H1 (cell line): Measurements from ENCODE around the gene AIFM3. TPM values are rescaled to one million over a fixed set of nuclear protein-coding genes. Genes with fewer than 3 reads are reported as not detected.

Experiments used
- ASH2L ChIP-seq: fragments of 200-600, 300-600 bp; sonication (generic); IDR thresholded peaks from one replicate; pipeline ENCODE4 v1.7.1; 2017; ENCODE audit warnings: low read length
- ATF3 ChIP-seq: IDR thresholded peaks from 2 replicates; pipeline ENCODE4 v1.6.1; 2011; ENCODE audit warnings: low read depth, mild to moderate bottlenecking, low read length; ENCODE audit not compliant: insufficient read depth
- BACH1 ChIP-seq: IDR thresholded peaks from 2 replicates; pipeline ENCODE4 v1.6.1; 2012; ENCODE audit warnings: low read length, improper control_type of control experiment
- BRCA1 ChIP-seq: IDR thresholded peaks from 2 replicates; pipeline ENCODE4 v1.6.1; 2012; ENCODE audit warnings: low read depth, low read length, improper control_type of control experiment
- CHD1 ChIP-seq: IDR thresholded peaks from 2 replicates; pipeline ENCODE4 v1.6.1; 2012; ENCODE audit warnings: low read depth, low read length, improper control_type of control experiment
- CTCF ChIP-seq, 3 experiments: IDR thresholded peaks; 1 replicate in 2 of 3; 2 replicates in 1 of 3; pipeline versions ENCODE4 v1.5.1 to v1.6.1; 2011; ENCODE audit warnings: low read length in 3 of 3, mild to moderate bottlenecking in 3 of 3, inconsistent platforms in 2 of 3, low read depth in 1 of 3, moderate library complexity in 1 of 3; ENCODE audit not compliant: insufficient read depth in 1 of 3; ENCODE audit errors: control extremely low read depth in 1 of 3
- JUN ChIP-seq: IDR thresholded peaks from 2 replicates; pipeline ENCODE4 v1.6.1; 2011; ENCODE audit warnings: low read depth, mild to moderate bottlenecking, improper control_type of control experiment, low read length
- JUND ChIP-seq: IDR thresholded peaks from 2 replicates; pipeline ENCODE4 v1.6.1; 2011; ENCODE audit warnings: mild to moderate bottlenecking, improper control_type of control experiment, low read length
- KDM1A ChIP-seq: fragments of 200-600, 300-600 bp; sonication (generic); IDR thresholded peaks from 2 replicates; pipeline ENCODE4 v1.7.1; 2016; ENCODE audit warnings: mild to moderate bottlenecking, low read length, borderline replicate concordance
- KDM5A ChIP-seq: fragments of 200-600 bp; IDR thresholded peaks from 2 replicates; pipeline ENCODE4 v1.7.1; 2012; ENCODE audit warnings: mild to moderate bottlenecking, low read length, inconsistent platforms, mixed read lengths
- MAFK ChIP-seq: IDR thresholded peaks from 2 replicates; pipeline ENCODE4 v1.6.1; 2012; ENCODE audit warnings: low read depth, mild to moderate bottlenecking, improper control_type of control experiment, low read length
- POLR2A ChIP-seq, 2 experiments: IDR thresholded peaks; 1 replicate in 1 of 2; 2 replicates in 1 of 2; pipeline ENCODE4 v1.6.1; 2011; ENCODE audit warnings: low read depth in 2 of 2, low read length in 2 of 2, mild to moderate bottlenecking in 2 of 2; ENCODE audit errors: control extremely low read depth in 1 of 2
- POLR2AphosphoS5 ChIP-seq: IDR thresholded peaks from 2 replicates; pipeline ENCODE4 v1.6.1; 2011; ENCODE audit warnings: low read depth, low read length
- RFX5 ChIP-seq: IDR thresholded peaks from 2 replicates; pipeline ENCODE4 v1.6.1; 2011; ENCODE audit warnings: low read depth, low read length, improper control_type of control experiment, borderline replicate concordance
- RNF2 ChIP-seq: fragments of 200-900, 300-1000 bp; sonication (generic); IDR thresholded peaks from 2 replicates; pipeline ENCODE4 v1.7.1; 2016; ENCODE audit warnings: borderline replicate concordance, low read depth, mild to moderate bottlenecking, antibody characterized with exemption, low read length; ENCODE audit not compliant: poor library complexity, severe bottlenecking; ENCODE audit errors: missing control alignments
- TAF7 ChIP-seq: optimal IDR thresholded peaks from 2 replicates; pipeline ENCODE3; 2011; ENCODE audit warnings: low read depth, mild to moderate bottlenecking, inconsistent platforms, low read length, moderate library complexity, borderline replicate concordance
- ZNF274 ChIP-seq: IDR thresholded peaks from 2 replicates; pipeline ENCODE4 v1.7.0; 2012; ENCODE audit warnings: low read length, borderline replicate concordance; ENCODE audit errors: extremely low read depth
- polyA plus RNA-seq, 7 experiments: library from polyadenylated mRNA; depleted of rRNA in 3 of 7; stranded (reverse) in 5 of 7; unstranded in 2 of 7; fragments of >200 nt in 5 of 7; fragments of 200-250 nt in 2 of 7; gene quantifications; 1 replicate in 5 of 7; 2 replicates in 1 of 7; 4 replicates in 1 of 7; pipeline versions ENCODE4 v1.2.1 to v1.2.3, GENCODE V29; 2011 to 2013; ENCODE audit warnings: missing spikeins in 2 of 7, mixed read lengths in 2 of 7
- total RNA-seq: library from RNA; stranded (reverse); fragmentation: NEBNext Ultra II Directional; extraction: Animal tissue kit (Norgen Biotek cat#: 25700); gene quantifications from 2 replicates; pipeline ENCODE4 v1.2.1, GENCODE V29; 2021
- TF ChIP-seq, protein P1 (sequence below): IDR thresholded peaks from 2 replicates; pipeline ENCODE4 v1.6.1; 2012; ENCODE audit warnings: low read length, inconsistent platforms
- TF ChIP-seq, protein P2 (sequence below): IDR thresholded peaks from 2 replicates; pipeline ENCODE4 v1.6.1; 2012; ENCODE audit warnings: inconsistent platforms

The AIFM3 gene
- total and polyA plus RNA-seq, 2 of the 8 experiments (the other 6 are each of a cell fraction or from before 2014, with no cell fraction given) = 0.86 to 1.4 TPM

- no peak for TF ChIP-seq CHD1
- no peak for TF ChIP-seq ATF3
- TF ChIP-seq JUN = 0 out of 2 replicates have a peak, but pooled peaks have one; percentile 29
- TF ChIP-seq TAF7 = no peak
- no peak for TF ChIP-seq ASH2L
- no peak for TF ChIP-seq BACH1
- no peak for TF ChIP-seq POLR2A (IDR thresholded peaks at IDR 0.05; ENCODE audit: control extremely low read depth in 1 of 2, low read depth in 2 of 2, low read length in 2 of 2)
- TF ChIP-seq JUND = peak; percentile 57; the same call in 1 of the 2 replicates
- no peak for TF ChIP-seq ZNF274
- TF ChIP-seq, protein P1, sequence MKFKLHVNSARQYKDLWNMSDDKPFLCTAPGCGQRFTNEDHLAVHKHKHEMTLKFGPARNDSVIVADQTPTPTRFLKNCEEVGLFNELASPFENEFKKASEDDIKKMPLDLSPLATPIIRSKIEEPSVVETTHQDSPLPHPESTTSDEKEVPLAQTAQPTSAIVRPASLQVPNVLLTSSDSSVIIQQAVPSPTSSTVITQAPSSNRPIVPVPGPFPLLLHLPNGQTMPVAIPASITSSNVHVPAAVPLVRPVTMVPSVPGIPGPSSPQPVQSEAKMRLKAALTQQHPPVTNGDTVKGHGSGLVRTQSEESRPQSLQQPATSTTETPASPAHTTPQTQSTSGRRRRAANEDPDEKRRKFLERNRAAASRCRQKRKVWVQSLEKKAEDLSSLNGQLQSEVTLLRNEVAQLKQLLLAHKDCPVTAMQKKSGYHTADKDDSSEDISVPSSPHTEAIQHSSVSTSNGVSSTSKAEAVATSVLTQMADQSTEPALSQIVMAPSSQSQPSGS = no peak
- TF ChIP-seq RFX5 = no peak
- no peak for TF ChIP-seq MAFK
- TF ChIP-seq CTCF (IDR thresholded peaks at IDR 0.05; ENCODE audit: control extremely low read depth in 1 of 3, insufficient read depth in 1 of 3, low read depth in 1 of 3, low read length in 3 of 3) = peak; percentile 43 to 70 (median 45); a peak in 3 of 4 replicates
- TF ChIP-seq BRCA1 = no peak
- no peak for TF ChIP-seq KDM5A
- TF ChIP-seq, protein P2, sequence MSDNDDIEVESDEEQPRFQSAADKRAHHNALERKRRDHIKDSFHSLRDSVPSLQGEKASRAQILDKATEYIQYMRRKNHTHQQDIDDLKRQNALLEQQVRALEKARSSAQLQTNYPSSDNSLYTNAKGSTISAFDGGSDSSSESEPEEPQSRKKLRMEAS = no peak
- peak; percentile 72; the same call in 1 of the 2 replicates for TF ChIP-seq KDM1A
- TF ChIP-seq POLR2AphosphoS5 = no peak
- no peak for TF ChIP-seq RNF2
Observed at GRCh38 chr22:20956258-20957101, 10.6 kb upstream of the AIFM3 start (continued).
